Smooth muscle cell (in vitro differentiated cells): ENCODE data around the gene RABGAP1L. TPM values are rescaled to one million over a fixed set of nuclear protein-coding genes. Genes with fewer than 3 reads are reported as not detected.
"Not testable (repeated sequence)": the region's sequence is repeated elsewhere in the genome, so short reads cannot be mapped to it uniquely, and the experiment has no call there.

Experiments
- DNase-seq: peaks from one replicate; lab custom pipeline; 2025; ENCODE audit not compliant: unreplicated experiment; lab: John Stamatoyannopoulos, UW
- H2AFZ ChIP-seq: fragments of 200-600 bp; sonication (generic); 2 replicates; pipeline ENCODE4 v1.6.0; 2016; ENCODE audit warnings: antibody characterized with exemption, low read depth, mild to moderate bottlenecking
- H3F3A ChIP-seq: fragments of 200-600 bp; sonication (generic); 2 replicates; pipeline ENCODE4 v1.6.0; 2017; ENCODE audit warnings: antibody characterized with exemption, low read depth
- H3K27ac ChIP-seq: fragments of 200-600 bp; sonication (generic); 2 replicates; pipeline ENCODE4 v1.5.1; 2016; ENCODE audit warnings: low read depth, mild to moderate bottlenecking
- H3K27me3 ChIP-seq: fragments of 200-600 bp; sonication (generic); 2 replicates; pipeline ENCODE4 v1.6.1; 2016; ENCODE audit warnings: low read depth, mild to moderate bottlenecking
- H3K36me3 ChIP-seq: fragments of 200-600 bp; sonication (generic); 2 replicates; pipeline ENCODE4 v1.5.1; 2016; ENCODE audit warnings: low read depth
- H3K4me1 ChIP-seq: fragments of 200-600 bp; sonication (generic); 2 replicates; pipeline ENCODE4 v1.5.1; 2016; ENCODE audit warnings: low read depth
- H3K4me2 ChIP-seq: fragments of 200-600 bp; sonication (generic); 2 replicates; pipeline ENCODE4 v1.6.0; 2016; ENCODE audit warnings: mild to moderate bottlenecking
- H3K4me3 ChIP-seq: fragments of 200-600 bp; sonication (generic); 2 replicates; pipeline ENCODE4 v1.5.1; 2016; ENCODE audit warnings: mild to moderate bottlenecking
- H3K79me2 ChIP-seq: fragments of 200-600 bp; sonication (generic); 2 replicates; pipeline ENCODE4 v1.6.0; 2016; ENCODE audit warnings: low read depth, mild to moderate bottlenecking
- H3K9ac ChIP-seq: fragments of 200-600 bp; sonication (generic); 2 replicates; pipeline ENCODE4 v1.6.0; 2016; ENCODE audit warnings: low read depth
- H3K9me3 ChIP-seq: fragments of 200-600 bp; sonication (generic); replicated peaks from 2 replicates; pipeline ENCODE4 v1.5.1; 2016; ENCODE audit warnings: low read depth
- H4K20me1 ChIP-seq: fragments of 200-600 bp; sonication (generic); 2 replicates; pipeline ENCODE4 v1.6.0; 2016; ENCODE audit warnings: low read depth
- CTCF ChIP-seq: fragments of 200-600 bp; sonication (generic); IDR thresholded peaks from 2 replicates; pipeline ENCODE4 v1.5.1; 2017; ENCODE audit warnings: borderline replicate concordance, mild to moderate bottlenecking, antibody characterized with exemption; ENCODE audit not compliant: insufficient read depth, poor library complexity, severe bottlenecking
- WGBS: methylation state at CpG from one replicate; pipeline ENCODE4 v1.1.7; 2016; ENCODE audit warnings: low lambda C conversion rate; 5-methylcytosine and 5-hydroxymethylcytosine counted together
- polyA plus RNA-seq: library from polyadenylated mRNA; unstranded; fragments of >200 nt; fragmentation: Nextera tagmentation; extraction: Ambion mirVana; gene quantifications from 2 replicates; pipeline ENCODE4 v1.2.1, GENCODE V29; 2016
- total RNA-seq: library from RNA; depleted of rRNA; stranded (reverse); fragments of >200 nt; gene quantifications from 2 replicates; pipeline ENCODE4 v1.2.3, GENCODE V29; 2014

The RABGAP1L gene
- total and polyA plus RNA-seq, 2 experiments from 2014 or later = 4.8 to 24.7 TPM

- Histone ChIP-seq H3K27ac (peak overlapping the region; percentile 28), H2AFZ (no peak overlapping the region), H3F3A (no peaks in the 10 kb centered on the region), H3K27me3 (no peaks in the 10 kb centered on the region), H4K20me1 (no peaks in the 10 kb centered on the region), H3K79me2 (peaks cover 10% of the 10 kb centered on the region), H3K4me3 (no peak overlapping the region), H3K9ac (no peak overlapping the region), H3K4me1 (no peaks in the 10 kb centered on the region), H3K4me2 (peak overlapping the region; percentile 9), H3K9me3 (no peaks in the 10 kb centered on the region), H3K36me3 (peaks cover 14% of the 10 kb centered on the region)
- DNase-seq = no peak
- WGBS = 41% methylated on average over 4 of the region's 4 CpGs
- no peak for TF ChIP-seq CTCF
Observed at GRCh38 chr1:175015243-175015642, 855.9 kb downstream of the RABGAP1L start.

- Histone ChIP-seq H3K4me1 (peaks cover 6% of the 10 kb centered on the region), H4K20me1 (peaks cover 6% of the 10 kb centered on the region), H3K4me3 (no peak overlapping the region), H3K9ac (no peak overlapping the region), H3K27ac (no peak overlapping the region), H3K4me2 (no peak overlapping the region), H3F3A (no peaks in the 10 kb centered on the region), H3K36me3 (no peaks in the 10 kb centered on the region), H3K27me3 (no peaks in the 10 kb centered on the region), H3K79me2 (peaks cover 34% of the 10 kb centered on the region), H2AFZ (no peak overlapping the region), H3K9me3 (no peaks in the 10 kb centered on the region)
- DNase-seq = no peak
- no peak for TF ChIP-seq CTCF
- 98% methylated on average over 3 of the region's 3 CpGs for WGBS
Observed at GRCh38 chr1:175019524-175019923, 860.2 kb downstream of the RABGAP1L start.

GRCh38 chr1:175023043-175023921 is 864.0 kb downstream of the RABGAP1L start, which contains the start of gene MRPS14:
TSS of gene MRPS14 (minus strand) at chr1:175023425. CDS start at chr1:175023408, 17 bp downstream.
- TF ChIP-seq CTCF = no peak
- peak within 1 kb of the TSS; percentile 97 for H2AFZ ChIP-seq
- no peaks in the 10 kb centered on the region for H3F3A ChIP-seq
- H3K4me1 ChIP-seq = peaks cover 6% of the 10 kb centered on the region
- no peaks in the 10 kb centered on the region for H3K27me3 ChIP-seq
- no peaks in the 10 kb centered on the region for H3K36me3 ChIP-seq
- 3% methylated on average over 42 of the region's 42 CpGs for WGBS
- peak within 1 kb of the TSS; percentile 96 for H3K4me2 ChIP-seq
- no peaks in the 10 kb centered on the region for H3K9me3 ChIP-seq
- peaks cover 34% of the 10 kb centered on the region for H3K79me2 ChIP-seq
- peak within 1 kb of the TSS; percentile 91 for H3K9ac ChIP-seq
- peak; percentile 91 for DNase-seq
- H3K27ac ChIP-seq = peak within 1 kb of the TSS; percentile 81
- H4K20me1 ChIP-seq = peaks cover 6% of the 10 kb centered on the region
- H3K4me3 ChIP-seq = peak within 1 kb of the TSS; percentile 77

- Histone ChIP-seq H3K9ac (peak overlapping the region; percentile 77), H3K79me2 (peaks cover 34% of the 10 kb centered on the region), H3K4me3 (peak overlapping the region; percentile 77), H3K27ac (peak overlapping the region; percentile 64), H3K4me2 (peak overlapping the region; percentile 86), H2AFZ (peak overlapping the region; percentile 97)
- not testable (repeated sequence) for H3K36me3 ChIP-seq, H3K27me3 ChIP-seq, H3F3A ChIP-seq, DNase-seq, H3K9me3 ChIP-seq, H4K20me1 ChIP-seq, H3K4me1 ChIP-seq
- 100% methylated on average over 2 of the region's 2 CpGs for WGBS
Observed at GRCh38 chr1:175023922-175024242, 864.6 kb downstream of the RABGAP1L start.
